Duodenal mucosa (tissue), 2 donors: ENCODE results near the gene ROBO2.

Experiments used
- H3K27ac ChIP-seq: one replicate; pipeline ENCODE4 v1.7.0; 2013; ENCODE audit warnings: low read depth, low read length
- H3K27me3 ChIP-seq, 2 donors: one replicate each; pipeline ENCODE4 v1.7.0; 2013; ENCODE audit warnings: low read length in 2 of 2, control low read depth in 1 of 2; ENCODE audit not compliant: insufficient read depth in 2 of 2, control insufficient read depth in 1 of 2
- H3K36me3 ChIP-seq, 2 donors: one replicate each; pipeline ENCODE4 v1.7.0; 2013; ENCODE audit warnings: low read length in 2 of 2, control low read depth in 1 of 2; ENCODE audit not compliant: insufficient read depth in 2 of 2, control insufficient read depth in 1 of 2
- H3K4me1 ChIP-seq, 2 donors: one replicate each; pipeline ENCODE4 v1.7.0; 2013; ENCODE audit warnings: low read length in 2 of 2, control low read depth in 1 of 2; ENCODE audit not compliant: insufficient read depth in 2 of 2, control insufficient read depth in 1 of 2
- H3K4me3 ChIP-seq, 2 donors: one replicate each; pipeline ENCODE4 v1.7.0; 2013; ENCODE audit warnings: low read length in 2 of 2, low read depth in 1 of 2
- H3K9ac ChIP-seq, 2 donors: one replicate each; pipeline ENCODE4 v1.7.0; 2013; ENCODE audit warnings: low read length in 2 of 2, low read depth in 1 of 2
- H3K9me3 ChIP-seq, 2 donors: one replicate each; pipeline ENCODE4 v1.7.0; 2013; ENCODE audit warnings: low read length in 2 of 2, control low read depth in 1 of 2; ENCODE audit not compliant: control insufficient read depth in 1 of 2

The ROBO2 gene

GRCh38 chr3:77549034-77549433 lies 509.1 kb downstream of the ROBO2 start:
- no peak overlapping the region for H3K9ac ChIP-seq
- H3K4me1 ChIP-seq: no peaks in the 10 kb centered on the region
- H3K36me3 ChIP-seq: no peaks in the 10 kb centered on the region

DNA sequence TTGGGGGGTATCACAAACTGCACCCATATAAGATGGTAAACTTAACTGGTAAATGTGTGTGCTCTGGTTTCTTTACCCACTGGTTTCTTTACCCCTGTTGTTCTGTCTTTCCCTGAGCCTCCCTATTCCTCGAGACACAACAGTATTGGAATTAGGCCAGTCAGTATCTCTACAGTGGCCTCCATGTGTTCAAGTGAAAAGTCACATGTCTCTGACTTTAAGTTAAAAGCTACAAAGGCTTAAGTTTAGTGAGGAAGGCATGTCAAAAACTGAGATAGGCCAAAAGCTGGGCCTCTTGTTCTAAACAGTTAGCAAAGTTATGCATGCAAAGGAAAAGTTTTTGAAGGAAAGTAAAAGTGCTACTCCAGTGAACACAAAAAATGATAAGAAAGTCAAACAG lies 513.3 kb downstream of the ROBO2 start:
- Histone ChIP-seq H3K4me1 (no peaks in the 10 kb centered on the region), H3K9ac (no peak overlapping the region), H3K9me3 (no peaks in the 10 kb centered on the region), H3K36me3 (no peaks in the 10 kb centered on the region), H3K27me3 (no peaks in the 10 kb centered on the region), H3K4me3 (no peak overlapping the region), H3K27ac (no peak overlapping the region)

More at GRCh38 chr3:77549034-77549433, 509.1 kb downstream of the ROBO2 start:
- H3K9me3 ChIP-seq: no peaks in the 10 kb centered on the region
- H3K4me3 ChIP-seq: no peak overlapping the region
- H3K27me3 ChIP-seq: no peaks in the 10 kb centered on the region
- no peak overlapping the region for H3K27ac ChIP-seq

DNA sequence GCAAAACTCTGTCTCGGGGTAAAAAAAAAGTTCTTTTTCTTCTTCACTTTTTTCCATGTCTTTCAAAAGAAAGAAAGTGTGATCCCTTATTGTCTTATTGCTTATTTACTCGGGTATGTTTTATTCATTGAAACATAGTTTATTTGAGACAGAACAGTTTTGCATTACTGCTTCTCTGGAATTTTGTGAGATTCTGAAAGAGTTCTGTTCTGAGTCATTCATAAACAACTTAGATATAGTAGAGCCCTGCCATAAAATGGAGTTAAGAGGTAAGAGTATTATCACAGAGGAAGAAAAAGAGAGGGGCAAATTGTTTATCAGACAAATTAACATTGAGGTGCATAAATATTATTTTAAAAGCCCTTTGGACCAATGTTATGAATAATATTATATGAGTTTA lies 522.2 kb downstream of the ROBO2 start:
- H3K36me3 ChIP-seq: no peaks in the 10 kb centered on the region
- peaks cover 0 to 6% of the 10 kb centered on the region in 2 donors for H3K9me3 ChIP-seq
- no peaks in the 10 kb centered on the region for H3K27me3 ChIP-seq
- H3K9ac ChIP-seq: no peak overlapping the region
- H3K27ac ChIP-seq: no peak overlapping the region
- no peak overlapping the region for H3K4me3 ChIP-seq
- H3K4me1 ChIP-seq: no peaks in the 10 kb centered on the region

DNA sequence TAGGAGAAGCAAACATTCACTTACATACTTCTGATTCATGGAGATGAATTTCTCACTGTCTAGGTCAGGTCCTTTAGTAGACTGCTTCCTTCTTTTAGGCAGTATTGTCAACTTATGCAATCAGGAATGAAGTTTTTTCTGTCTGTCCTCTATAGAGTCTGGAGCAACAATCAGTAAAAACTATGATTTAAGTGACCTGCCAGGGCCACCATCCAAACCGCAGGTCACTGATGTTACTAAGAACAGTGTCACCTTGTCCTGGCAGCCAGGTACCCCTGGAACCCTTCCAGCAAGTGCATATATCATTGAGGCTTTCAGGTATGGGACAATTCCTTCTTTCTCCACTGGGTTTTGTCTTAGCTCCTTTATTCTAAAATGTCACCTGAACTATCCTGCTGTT lies 523.1 kb downstream of the ROBO2 start:
- Histone ChIP-seq H3K36me3 (no peaks in the 10 kb centered on the region), H3K4me1 (no peaks in the 10 kb centered on the region), H3K9ac (no peak overlapping the region), H3K27ac (no peak overlapping the region), H3K9me3 (peaks cover 0 to 6% of the 10 kb centered on the region in 2 donors), H3K4me3 (no peak overlapping the region), H3K27me3 (no peaks in the 10 kb centered on the region)

- no peak overlapping the region for H3K9ac ChIP-seq
- H3K4me1 ChIP-seq: no peaks in the 10 kb centered on the region
- H3K36me3 ChIP-seq: no peaks in the 10 kb centered on the region
- no peaks in the 10 kb centered on the region for H3K27me3 ChIP-seq
- H3K27ac ChIP-seq: no peak overlapping the region
- H3K4me3 ChIP-seq: no peak overlapping the region
- peaks cover 0 to 6% of the 10 kb centered on the region in 2 donors for H3K9me3 ChIP-seq
Measured at GRCh38 chr3:77566055-77566454, 526.2 kb downstream of the ROBO2 start.

DNA sequence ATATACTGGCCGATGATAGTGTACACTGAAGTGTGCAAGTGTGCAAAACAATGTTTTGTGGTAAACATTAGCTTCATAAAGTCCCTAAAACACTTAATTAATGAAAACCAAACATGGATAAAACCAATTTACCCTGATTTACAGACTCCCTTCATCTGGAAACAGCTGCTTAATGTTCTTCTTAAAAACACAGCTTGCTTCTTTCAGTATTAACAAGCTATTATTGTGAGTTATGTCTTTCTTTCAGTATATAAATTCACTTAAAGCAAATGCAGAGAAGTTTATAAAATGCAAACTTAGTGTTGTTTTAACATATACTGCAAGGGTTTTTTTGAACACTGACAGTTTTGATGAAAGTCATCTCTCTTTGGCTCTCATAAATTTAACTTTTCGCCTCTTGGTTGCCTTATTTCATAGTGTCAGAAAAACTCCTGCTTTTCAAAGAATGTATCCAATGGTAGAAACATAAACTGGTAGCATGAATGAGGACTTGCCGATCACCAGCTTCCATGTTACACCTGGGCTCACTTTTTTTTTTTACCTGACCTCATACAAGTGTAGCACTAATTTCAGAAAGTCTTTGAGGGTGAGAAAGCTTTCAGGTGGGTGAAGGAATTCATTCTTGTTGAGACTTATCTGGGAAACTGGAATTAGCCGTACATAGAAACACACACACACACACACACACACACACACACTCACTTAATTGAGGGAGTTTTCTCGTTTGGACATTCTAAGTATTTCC lies 532.2 kb downstream of the ROBO2 start:
- Histone ChIP-seq H3K9me3 (no peaks in the 10 kb centered on the region), H3K4me3 (no peak overlapping the region), H3K36me3 (no peaks in the 10 kb centered on the region), H3K4me1 (no peaks in the 10 kb centered on the region), H3K9ac (no peak overlapping the region), H3K27me3 (no peaks in the 10 kb centered on the region), H3K27ac (no peak overlapping the region)

- no peaks in the 10 kb centered on the region for H3K27me3 ChIP-seq
- H3K4me3 ChIP-seq: no peak overlapping the region
- H3K9me3 ChIP-seq: no peaks in the 10 kb centered on the region
- H3K9ac ChIP-seq: no peak overlapping the region
- no peaks in the 10 kb centered on the region for H3K36me3 ChIP-seq
- H3K27ac ChIP-seq: no peak overlapping the region
- no peaks in the 10 kb centered on the region for H3K4me1 ChIP-seq
Measured at GRCh38 chr3:77577264-77577663, 537.4 kb downstream of the ROBO2 start.

DNA sequence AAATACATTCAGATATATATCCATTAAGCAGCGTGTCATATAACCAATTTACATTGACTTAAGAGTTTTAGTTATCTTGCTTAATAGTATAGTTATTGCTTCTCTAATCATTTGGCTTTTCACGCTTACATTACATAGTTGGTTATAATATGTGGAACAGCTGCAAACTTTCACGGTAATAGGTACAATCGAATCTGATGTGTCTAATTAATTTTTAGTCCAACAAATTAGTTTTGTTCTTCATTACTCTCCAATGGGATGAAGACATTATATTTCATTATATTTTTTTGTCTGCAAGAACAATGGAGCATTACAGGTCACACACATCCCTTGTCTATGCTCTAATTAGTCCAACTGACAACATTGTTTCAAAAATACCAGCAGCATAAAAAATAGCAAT lies 546.3 kb downstream of the ROBO2 start:
- H3K36me3 ChIP-seq: no peaks in the 10 kb centered on the region
- no peaks in the 10 kb centered on the region for H3K4me1 ChIP-seq
- no peaks in the 10 kb centered on the region for H3K27me3 ChIP-seq
- no peaks in the 10 kb centered on the region for H3K9me3 ChIP-seq
- no peak overlapping the region for H3K4me3 ChIP-seq
- no peak overlapping the region for H3K9ac ChIP-seq
- no peak overlapping the region for H3K27ac ChIP-seq

DNA sequence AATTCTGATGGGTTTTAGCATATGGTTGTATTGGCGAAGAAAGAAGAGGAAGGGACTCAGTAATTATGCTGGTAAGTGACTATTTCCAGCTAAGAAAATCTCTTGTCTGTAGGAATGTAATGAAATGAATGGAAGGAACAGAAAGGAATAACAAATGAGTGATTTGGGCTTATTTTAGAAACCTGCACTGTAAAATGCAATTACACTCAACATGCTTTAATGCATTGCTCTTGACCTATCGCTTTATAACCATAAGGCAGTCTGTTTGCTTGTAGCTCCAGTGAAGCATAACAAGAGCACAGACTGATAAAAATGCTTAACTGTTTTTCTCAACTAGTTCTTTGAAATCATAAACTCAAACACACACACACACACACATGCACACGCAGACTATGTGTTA lies 549.0 kb downstream of the ROBO2 start:
- no peaks in the 10 kb centered on the region for H3K36me3 ChIP-seq
- H3K9ac ChIP-seq: no peak overlapping the region
- H3K4me3 ChIP-seq: no peak overlapping the region
- no peaks in the 10 kb centered on the region for H3K27me3 ChIP-seq
- no peaks in the 10 kb centered on the region for H3K4me1 ChIP-seq
- H3K27ac ChIP-seq: no peak overlapping the region
- no peaks in the 10 kb centered on the region for H3K9me3 ChIP-seq

DNA sequence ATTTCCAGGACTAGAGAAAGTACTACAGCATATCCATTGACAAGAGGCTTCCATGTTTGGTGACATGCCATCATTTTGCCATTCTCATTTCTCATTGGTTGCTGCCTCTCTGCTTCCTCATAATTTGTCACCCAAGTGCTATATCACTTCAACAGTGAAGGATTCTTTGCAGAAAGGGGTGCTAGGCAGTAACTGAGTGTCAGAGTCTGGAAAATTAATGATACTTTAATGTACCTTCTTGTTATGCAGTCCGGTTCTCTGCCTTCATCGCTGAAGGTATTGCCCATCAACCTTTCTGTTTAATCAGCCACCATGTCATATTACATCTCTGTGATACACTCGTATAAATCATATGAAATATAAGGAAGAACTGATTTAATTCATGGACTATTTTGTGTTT lies 550.3 kb downstream of the ROBO2 start:
- H3K4me1 ChIP-seq: no peaks in the 10 kb centered on the region
- no peaks in the 10 kb centered on the region for H3K9me3 ChIP-seq
- no peak overlapping the region for H3K27ac ChIP-seq
- no peaks in the 10 kb centered on the region for H3K27me3 ChIP-seq
- H3K9ac ChIP-seq: no peak overlapping the region
- no peak overlapping the region for H3K4me3 ChIP-seq
- H3K36me3 ChIP-seq: no peaks in the 10 kb centered on the region
